Fibroblast of peridontal ligament (primary cell): ENCODE measurements around the gene OR10V1.
"Not testable (repeated sequence)": the region's sequence is repeated elsewhere in the genome, so short reads cannot be mapped to it uniquely, and the experiment has no call there.

ENCODE experiments used
- DNase-seq: peaks from one replicate; pipeline ENCODE4 v3.0.0-alpha.2; 2010; ENCODE audit errors: extremely low read depth

Gene OR10V1

DNA sequence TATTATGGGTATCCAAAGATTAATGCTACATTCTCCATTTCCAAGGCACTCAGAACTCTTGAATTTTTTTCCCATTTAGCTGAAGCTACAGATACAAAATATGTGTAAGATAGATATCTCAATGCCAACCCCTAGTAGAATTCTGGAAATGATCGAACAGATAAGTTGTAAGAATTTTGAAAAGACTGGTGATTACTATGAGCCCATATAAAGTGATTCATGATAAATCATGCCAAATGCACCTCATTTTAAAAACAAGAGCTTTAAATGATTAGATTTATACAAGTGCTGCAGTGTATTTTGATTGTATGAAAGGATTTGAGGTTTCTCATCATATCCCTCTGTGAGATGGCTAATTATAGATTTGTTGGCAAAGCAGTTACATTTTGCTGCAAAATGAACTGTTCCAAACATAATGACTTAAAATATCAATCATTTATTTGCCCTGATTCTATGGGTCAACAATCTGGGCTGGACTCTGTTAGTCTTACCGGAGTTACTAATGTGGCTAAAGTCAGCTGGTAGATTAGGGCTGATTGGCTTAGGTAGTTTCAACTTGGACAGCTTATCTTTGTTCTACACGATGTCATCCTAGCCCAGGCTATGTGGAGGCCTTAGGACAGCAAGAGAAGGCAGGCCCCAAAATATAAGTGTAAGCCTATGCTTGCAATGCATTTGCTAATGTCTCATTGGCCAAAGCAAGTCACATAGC is 3.4 kb downstream of the OR10V1 start:
- DNase-seq: peak; percentile 30

- DNase-seq: peak; percentile 22
These were observed 5.1 kb downstream of the OR10V1 start for GRCh38 chr11:59708537-59708936.

- DNase-seq: no peak
These were observed 6.3 kb downstream of the OR10V1 start for GRCh38 chr11:59707371-59707770.

DNA sequence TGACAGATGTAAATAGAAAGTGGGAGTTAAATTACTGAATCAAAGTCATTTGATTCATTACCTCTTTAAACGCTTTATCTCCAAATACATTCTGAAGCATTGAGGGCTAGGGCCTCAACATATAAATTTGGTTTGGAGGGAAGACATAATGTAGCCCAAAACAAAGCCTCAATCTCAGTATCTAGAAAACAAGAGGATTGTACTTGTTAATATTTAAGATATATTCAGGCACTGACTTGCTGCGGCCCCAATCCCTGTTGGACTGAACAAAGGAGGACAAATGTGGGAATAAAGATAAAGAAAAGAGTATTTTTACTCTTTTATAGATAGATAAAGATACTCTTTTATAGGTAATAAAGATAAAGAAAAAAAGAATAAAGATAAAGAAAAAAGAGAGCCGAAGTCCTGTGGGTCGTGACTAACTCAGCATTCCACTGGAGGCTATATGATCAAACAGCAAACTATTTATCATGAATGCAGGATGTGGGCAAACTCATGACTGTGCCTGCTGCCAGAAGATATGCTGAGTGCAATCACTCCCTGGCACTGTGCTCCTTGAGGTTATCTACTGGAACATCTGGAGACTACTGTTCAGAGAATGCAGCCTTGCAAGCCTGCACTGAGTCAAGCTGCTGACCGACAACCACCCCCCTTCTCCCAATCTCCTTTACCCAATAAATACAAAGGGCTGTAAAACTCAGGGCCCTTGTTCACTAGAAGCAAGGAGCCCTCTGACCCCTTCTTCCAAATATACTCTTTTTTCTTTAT is 6.9 kb downstream of the OR10V1 start:
- DNase-seq: peak; percentile 78

DNA sequence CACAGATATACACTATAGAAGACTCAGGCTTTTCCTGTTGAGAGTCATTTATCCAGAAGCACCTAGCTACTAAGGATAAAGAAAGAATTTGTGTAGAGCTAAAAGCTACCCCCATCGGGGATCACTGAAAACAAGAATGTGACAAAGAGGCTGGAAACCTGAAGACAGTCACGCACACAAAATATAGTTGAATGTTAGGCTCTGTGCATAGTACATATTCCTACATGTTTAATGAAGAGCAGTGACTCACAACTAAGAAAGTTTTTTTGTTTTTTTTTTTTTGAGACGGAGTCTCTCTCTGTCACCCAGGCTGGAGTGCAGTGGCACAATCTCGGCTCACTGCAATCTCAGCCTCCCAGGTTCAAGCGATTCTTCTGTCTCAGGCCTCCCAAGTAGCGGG is 8.4 kb downstream of the OR10V1 start:
- no peak for DNase-seq

DNA sequence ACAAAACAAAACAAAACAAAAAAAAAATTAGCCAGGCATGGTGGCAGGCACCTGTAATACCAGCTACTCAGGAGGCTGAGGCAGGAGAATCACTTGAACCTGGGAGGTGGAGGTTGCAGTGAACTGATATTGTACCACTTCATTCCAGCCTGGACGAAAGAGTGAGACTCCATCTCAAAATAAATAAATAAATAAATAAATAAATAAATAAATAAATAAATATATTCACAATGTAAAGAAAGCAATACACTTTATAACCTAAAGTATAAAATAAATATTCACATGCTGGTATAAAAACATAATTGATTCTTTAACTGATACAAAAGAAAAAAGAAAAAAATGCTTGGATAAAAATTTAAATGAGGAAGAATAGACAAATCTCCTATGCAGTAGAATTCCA is 10.1 kb downstream of the OR10V1 start:
- not testable (repeated sequence) for DNase-seq

GRCh38 chr11:59700157-59700556 is 13.5 kb downstream of the OR10V1 start:
- DNase-seq: not testable (repeated sequence)

- peak; percentile 35 for DNase-seq
These were observed 15.1 kb downstream of the OR10V1 start for GRCh38 chr11:59698506-59698905.

- no peak for DNase-seq
These were observed 20.7 kb downstream of the OR10V1 start for GRCh38 chr11:59692915-59693314.

DNA sequence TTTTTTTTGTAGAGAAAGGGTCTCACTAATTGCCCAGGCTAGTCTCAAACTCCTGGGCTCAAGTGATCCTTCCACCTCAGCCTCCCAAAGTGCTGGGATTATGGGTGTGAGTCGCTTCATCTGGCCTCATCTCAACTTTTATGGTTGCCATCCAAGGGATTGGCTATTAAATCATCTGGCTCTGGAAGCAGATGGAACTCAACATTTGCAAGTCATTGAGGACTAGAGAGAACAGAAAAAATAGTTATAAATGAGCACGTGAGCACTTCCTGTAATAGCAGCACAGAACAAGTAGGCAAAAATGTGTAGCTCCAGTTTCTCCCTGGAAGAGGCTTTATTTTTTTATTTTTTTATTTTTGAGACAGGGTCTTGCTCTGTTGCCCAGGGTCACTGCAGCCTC is 22.5 kb downstream of the OR10V1 start:
- no peak for DNase-seq

GRCh38 chr11:59689015-59689414 is 24.6 kb downstream of the OR10V1 start:
- no peak for DNase-seq

GRCh38 chr11:59681260-59681725 is 32.4 kb downstream of the OR10V1 start:
- not testable (repeated sequence) for DNase-seq

DNA sequence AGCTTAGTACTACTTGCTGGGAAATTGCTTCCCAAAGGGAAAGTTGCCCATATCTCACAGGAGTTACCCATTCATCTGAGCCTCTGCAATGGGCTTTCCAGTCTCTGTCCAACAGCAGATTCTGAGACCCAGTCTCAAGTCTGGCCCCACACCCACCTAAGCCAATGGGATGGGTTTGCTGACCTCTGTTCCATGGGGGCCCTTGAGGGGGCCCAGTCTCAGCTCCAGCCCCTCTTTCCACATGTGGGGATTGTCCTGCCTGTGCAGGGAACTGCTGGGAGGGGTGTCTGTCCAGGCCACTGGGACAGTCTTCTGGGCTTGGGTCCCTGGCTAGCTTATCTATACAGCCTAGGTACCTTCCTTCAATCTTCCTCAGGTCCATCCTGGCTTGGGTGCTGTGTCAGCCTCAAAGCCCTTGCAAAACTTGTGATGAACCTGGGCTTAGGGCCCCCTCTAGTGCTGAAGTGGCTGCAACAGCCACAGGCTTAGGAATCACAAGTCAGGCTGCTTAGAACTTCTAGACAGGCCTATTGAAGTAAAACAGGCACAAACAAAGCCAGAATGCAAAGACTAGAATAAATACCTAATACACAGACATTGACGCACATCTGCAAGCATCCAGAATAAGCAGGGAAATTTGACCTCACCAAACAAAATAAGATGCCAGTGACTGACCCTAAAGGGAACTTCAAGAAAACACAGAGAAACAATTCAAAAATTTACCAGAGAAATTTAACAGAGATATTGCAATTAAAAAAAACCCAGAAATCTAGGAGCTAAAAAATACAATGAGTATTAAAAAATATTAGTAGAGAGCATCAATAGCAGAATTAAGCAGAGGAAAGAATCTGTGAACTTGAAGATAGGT is 33.1 kb downstream of the OR10V1 start:
- peak; percentile 86 for DNase-seq

DNA sequence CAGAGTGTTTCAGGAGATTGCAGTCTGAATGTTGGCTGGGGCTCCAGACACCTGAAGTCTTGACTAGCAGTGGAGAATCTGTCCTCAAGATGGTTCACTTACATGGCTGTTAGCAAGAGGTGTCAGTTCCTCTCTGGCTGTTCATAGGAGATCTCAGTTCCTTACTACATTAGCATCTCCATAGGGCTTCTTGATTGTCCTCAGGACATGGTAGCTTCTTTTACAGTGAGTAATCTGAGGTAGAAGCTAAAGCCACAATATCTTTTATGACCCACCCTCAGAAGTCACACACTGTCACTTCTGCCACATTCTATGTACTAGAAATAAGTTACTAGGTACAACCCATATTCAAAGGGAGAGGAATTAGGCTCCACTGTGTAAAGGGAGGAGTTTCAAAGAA is 34.3 kb downstream of the OR10V1 start:
- no peak for DNase-seq

DNA sequence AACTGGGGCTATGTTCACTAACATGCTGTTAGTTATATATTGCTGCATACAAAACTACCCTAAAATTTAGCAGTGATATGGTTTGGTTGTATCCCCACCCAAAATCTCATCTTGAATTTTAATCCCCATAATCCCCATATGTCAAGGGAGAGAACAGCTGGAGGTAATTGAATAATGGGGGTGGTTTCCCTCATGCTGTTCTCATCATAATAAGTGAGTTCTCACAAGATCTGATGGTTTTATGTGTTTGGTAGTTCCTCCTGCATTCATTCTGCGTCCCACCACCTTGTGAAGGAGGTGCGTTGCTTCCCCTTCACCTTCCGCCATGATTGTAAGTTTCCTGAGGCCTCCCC is 34.9 kb downstream of the OR10V1 start:
- no peak for DNase-seq

DNA sequence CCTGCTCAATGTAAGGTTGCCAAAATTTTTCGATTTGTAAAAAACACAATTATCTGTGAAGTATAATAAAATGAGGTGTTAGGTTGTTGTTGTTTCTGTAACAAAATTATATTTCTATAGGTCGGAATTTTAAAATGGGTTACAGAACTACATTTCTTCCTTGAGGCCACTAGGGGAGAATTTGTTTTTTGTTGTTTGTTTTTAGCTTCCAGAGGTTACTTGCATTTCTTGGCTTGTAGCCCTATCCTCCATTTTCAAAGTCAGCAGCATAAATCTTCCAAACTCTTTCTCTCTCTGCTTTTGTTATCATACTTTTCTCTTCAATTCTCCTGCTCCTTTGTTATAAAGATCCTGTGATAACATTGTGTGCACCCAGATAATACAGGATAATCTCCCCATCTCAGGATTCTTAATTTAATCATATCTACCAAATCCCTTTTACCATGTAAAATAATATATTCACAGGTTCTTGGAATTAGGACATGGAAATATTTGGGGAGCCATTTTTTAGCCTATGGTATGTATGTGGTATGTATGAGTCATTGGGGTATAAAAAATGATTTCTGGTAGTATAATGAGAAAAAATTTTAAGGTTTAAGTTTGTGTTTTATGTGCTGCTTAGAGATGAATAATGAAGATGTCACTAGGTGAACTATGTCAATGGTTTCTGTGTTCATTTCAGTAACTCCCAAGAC is 35.4 kb downstream of the OR10V1 start:
- peak; percentile 18 for DNase-seq

DNA sequence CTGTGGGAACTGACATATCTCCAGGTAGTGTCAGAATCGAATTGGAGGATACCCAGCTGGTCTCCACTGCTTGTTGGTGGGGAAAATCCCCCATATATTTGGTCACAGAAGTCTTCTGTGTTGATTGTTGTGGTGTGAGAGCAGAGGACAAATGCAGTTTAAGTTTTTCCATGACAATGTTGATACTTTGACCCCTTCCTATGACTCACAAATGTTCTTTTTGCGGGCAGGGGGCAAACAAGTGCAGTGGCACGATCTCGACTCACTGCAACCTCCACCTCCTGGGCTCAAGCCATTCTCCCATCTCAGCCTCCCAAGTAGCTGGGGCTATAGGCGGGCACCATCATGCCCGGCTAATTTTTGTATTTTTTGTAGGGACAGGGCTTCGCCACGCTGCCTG is 37.4 kb downstream of the OR10V1 start:
- DNase-seq: no peak

GRCh38 chr11:59674291-59674690 is 39.4 kb downstream of the OR10V1 start:
- DNase-seq: no peak

- no peak for DNase-seq
These were observed 40.4 kb downstream of the OR10V1 start for GRCh38 chr11:59673291-59673690.

DNA sequence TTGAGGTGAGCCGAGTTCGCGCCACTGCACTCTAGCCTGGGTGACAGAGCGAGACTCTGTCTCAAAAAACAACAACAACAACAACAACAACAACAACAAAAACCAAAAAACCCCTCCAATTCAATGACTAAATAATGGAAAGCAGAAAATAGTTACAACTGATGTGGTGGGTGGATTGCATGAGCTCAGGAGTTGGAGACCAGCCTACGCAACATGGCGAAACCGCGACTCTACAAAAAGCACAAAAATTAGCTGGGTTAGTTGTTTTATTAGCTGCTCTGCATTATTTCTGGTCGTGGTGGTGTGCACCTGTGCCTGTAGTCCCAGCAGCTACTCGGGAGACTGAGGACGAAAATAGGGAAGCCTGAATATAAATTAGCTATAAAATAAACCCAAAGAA is 42.2 kb downstream of the OR10V1 start:
- no peak for DNase-seq

DNA sequence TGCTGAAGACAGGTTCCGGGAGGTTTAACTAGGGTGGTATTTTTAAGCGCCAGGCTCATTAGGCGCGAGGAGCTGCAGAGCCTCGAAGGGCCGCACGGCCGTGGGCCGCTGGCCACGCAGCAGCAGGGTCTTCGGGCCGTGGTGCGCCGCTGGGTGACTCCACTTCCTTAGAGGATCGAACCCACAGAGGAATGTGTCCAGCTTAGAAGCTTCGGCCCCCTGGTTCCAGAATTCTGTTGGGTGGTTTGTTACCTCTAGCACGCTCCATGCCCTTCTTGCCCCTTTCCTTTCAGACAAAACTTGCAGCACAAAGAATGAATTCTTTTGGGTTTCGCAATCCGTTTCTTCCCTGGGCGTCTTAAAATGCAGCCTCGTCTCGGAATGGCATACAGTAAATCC is 44.0 kb downstream of the OR10V1 start:
- peak; percentile 80 for DNase-seq
